ENCODE results near the gene MPND.

DNA sequence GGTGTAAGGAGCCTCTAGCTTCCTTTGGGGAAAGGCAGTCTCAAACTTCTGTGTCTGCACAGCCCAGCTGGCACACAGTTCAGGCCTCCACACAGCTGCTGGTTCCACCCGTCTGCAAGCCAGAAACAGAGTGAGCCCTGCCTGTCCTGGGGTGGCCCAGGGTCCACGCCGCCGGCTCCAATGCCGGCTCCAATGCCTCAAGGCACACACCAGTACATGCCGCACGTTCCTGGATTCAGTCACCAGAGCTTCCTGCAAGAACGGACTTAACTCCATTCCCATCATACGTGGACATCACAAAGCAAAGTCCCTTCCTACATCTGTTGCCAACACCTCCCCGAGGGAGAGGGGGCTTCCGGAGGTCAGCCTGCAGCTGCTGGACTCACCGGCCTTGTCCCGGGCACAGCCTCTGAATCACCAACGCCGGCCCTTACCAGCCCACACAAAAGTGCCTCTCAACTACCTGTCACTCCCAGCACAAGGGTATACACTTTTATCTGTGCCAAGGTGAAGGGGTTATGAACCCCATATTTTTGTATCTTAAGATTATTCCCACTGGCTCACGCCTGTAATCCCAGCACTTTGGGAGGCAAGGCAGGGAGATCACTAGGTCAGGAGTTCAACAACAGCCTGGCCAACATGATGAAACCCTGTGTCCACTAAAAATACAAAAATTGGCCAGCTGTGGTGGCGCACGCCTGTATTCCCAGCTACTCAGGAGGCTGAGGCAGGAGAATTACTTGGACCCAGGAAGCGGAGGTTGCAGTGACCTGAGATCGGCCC, 48.5 kb downstream of the MPND start:
- TF ChIP-seq POLR2AphosphoS5 (IDR thresholded peaks at IDR 0.05): peak; percentile 77 to 78
- TF ChIP-seq, protein P1, sequence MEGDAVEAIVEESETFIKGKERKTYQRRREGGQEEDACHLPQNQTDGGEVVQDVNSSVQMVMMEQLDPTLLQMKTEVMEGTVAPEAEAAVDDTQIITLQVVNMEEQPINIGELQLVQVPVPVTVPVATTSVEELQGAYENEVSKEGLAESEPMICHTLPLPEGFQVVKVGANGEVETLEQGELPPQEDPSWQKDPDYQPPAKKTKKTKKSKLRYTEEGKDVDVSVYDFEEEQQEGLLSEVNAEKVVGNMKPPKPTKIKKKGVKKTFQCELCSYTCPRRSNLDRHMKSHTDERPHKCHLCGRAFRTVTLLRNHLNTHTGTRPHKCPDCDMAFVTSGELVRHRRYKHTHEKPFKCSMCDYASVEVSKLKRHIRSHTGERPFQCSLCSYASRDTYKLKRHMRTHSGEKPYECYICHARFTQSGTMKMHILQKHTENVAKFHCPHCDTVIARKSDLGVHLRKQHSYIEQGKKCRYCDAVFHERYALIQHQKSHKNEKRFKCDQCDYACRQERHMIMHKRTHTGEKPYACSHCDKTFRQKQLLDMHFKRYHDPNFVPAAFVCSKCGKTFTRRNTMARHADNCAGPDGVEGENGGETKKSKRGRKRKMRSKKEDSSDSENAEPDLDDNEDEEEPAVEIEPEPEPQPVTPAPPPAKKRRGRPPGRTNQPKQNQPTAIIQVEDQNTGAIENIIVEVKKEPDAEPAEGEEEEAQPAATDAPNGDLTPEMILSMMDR (IDR thresholded peaks at IDR 0.05): no peak

Data from esophagus muscularis mucosa (tissue), 3 donors.